Brain microvascular endothelial cell (primary cell): Measurements from ENCODE around the gene RBMS3.

ENCODE experiments used
- DNase-seq: peaks from one replicate; pipeline ENCODE4 v3.0.0-alpha.2; 2020
- H3K27ac ChIP-seq: fragments of 250-450 bp; sonication (Bioruptor Pico); 2 replicates; pipeline ENCODE4 v1.5.1; 2020; ENCODE audit warnings: mild to moderate bottlenecking, moderate library complexity
- H3K27me3 ChIP-seq: fragments of 250-450 bp; sonication (Bioruptor Pico); replicated peaks from 2 replicates; pipeline ENCODE4 v1.5.1; 2020; ENCODE audit warnings: mild to moderate bottlenecking
- H3K36me3 ChIP-seq: fragments of 250-450 bp; sonication (Bioruptor Pico); replicated peaks from 2 replicates; pipeline ENCODE4 v1.5.1; 2020; ENCODE audit warnings: mild to moderate bottlenecking
- H3K4me3 ChIP-seq: 2 replicates; pipeline ENCODE4 v1.5.1; 2011; ENCODE audit warnings: low read depth, mild to moderate bottlenecking, control low read depth, low read length, moderate library complexity
- in situ Hi-C: cut with HindIII; loops from 2 replicates; pipeline ENCODE4 v1.10.0; 2017; ENCODE audit warnings: low sequenced_read_pairs, low pct_ligation_motif_present
- TF ChIP-seq, protein P1 (sequence below): IDR thresholded peaks from 2 replicates; pipeline ENCODE4 v1.5.1; 2011; ENCODE audit warnings: low read depth, mild to moderate bottlenecking, moderate library complexity, low read length, control low read depth, inconsistent platforms; ENCODE audit errors: missing control alignments

Gene RBMS3

DNA sequence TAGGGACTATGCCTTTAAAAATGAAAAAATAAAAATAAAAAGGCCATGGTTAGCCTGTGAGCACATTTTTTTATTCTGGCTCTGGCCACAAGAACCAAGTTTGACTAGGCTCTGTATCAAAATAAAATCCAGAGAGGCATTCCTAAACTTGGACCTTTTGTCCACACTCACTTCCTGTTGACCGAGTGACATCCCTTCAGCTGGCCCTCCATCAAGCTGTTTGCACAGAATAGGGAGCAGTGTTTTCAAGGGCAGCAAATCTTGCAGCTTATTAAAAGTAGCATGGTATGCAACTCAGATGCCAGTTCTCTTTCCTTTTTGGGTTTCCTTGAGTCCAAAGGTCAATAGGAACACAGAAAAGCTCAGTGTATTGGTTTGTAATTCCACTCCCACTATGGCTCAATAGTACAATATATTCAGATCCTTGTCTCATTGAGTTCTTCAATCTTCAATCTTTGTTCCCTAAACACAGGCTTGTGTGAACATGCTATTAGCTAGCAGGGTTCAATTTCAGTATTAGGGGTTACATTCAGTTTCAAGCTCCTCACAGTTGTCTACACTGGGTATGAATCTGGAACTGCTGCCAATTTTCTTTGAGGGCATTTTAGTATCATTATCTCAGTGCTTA, 244.5 kb downstream of the RBMS3 start:
- in situ Hi-C loops: no loop called here
- TF ChIP-seq, protein P1, sequence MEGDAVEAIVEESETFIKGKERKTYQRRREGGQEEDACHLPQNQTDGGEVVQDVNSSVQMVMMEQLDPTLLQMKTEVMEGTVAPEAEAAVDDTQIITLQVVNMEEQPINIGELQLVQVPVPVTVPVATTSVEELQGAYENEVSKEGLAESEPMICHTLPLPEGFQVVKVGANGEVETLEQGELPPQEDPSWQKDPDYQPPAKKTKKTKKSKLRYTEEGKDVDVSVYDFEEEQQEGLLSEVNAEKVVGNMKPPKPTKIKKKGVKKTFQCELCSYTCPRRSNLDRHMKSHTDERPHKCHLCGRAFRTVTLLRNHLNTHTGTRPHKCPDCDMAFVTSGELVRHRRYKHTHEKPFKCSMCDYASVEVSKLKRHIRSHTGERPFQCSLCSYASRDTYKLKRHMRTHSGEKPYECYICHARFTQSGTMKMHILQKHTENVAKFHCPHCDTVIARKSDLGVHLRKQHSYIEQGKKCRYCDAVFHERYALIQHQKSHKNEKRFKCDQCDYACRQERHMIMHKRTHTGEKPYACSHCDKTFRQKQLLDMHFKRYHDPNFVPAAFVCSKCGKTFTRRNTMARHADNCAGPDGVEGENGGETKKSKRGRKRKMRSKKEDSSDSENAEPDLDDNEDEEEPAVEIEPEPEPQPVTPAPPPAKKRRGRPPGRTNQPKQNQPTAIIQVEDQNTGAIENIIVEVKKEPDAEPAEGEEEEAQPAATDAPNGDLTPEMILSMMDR: no peak
- Histone ChIP-seq H3K27ac (peak overlapping the region; percentile 0), H3K36me3 (no peaks in the 10 kb centered on the region), H3K27me3 (no peaks in the 10 kb centered on the region), H3K4me3 (no peak overlapping the region)
- DNase-seq: peak; percentile 57

DNA sequence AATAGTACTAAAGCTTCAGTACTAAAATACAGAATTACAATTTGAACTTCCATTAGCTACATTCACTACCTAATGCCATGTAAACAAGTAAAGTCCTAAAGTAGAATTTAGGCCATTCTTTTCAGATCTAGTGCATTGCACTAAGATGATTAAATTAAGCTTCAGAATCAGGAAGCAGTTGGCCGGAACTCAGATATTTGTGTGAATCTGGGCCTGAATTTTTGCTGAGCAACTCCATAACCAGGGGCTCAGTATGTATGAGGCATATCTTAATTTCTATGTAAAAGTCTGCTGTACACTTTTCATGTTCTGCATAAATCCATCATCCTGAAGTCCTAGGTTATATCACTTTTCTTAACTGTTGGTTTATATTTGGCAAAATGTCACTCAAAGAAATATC, 246.4 kb downstream of the RBMS3 start:
- Histone ChIP-seq H3K27me3 (no peaks in the 10 kb centered on the region), H3K27ac (no peak overlapping the region), H3K36me3 (no peaks in the 10 kb centered on the region), H3K4me3 (no peak overlapping the region)
- in situ Hi-C loops: no loop called here
- TF ChIP-seq, protein P1: no peak
- no peak for DNase-seq

DNA sequence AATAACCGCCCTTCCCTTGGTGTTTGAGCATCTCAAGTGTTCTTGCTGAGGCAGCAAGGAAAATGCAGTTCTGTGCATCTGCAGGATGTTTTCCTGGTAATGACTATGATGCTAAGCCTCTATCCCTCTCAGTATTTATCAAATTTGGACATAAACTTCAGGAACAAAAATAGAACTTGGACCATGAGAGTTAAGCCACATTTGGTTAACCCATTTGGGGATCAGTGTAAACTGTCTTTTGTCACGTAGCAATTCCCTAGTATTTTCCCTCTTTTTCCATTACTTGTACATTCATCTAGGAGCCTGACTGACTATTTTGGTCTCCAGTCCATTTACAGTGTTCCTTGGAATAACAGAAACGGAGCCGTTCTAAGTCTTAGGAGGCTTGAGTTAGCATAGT, 250.8 kb downstream of the RBMS3 start:
- H3K36me3 ChIP-seq: no peaks in the 10 kb centered on the region
- H3K27me3 ChIP-seq: no peaks in the 10 kb centered on the region
- no peak for DNase-seq
- in situ Hi-C loops: no loop called here
- H3K27ac ChIP-seq: no peak overlapping the region
- no peak overlapping the region for H3K4me3 ChIP-seq
- TF ChIP-seq, protein P1: no peak

DNA sequence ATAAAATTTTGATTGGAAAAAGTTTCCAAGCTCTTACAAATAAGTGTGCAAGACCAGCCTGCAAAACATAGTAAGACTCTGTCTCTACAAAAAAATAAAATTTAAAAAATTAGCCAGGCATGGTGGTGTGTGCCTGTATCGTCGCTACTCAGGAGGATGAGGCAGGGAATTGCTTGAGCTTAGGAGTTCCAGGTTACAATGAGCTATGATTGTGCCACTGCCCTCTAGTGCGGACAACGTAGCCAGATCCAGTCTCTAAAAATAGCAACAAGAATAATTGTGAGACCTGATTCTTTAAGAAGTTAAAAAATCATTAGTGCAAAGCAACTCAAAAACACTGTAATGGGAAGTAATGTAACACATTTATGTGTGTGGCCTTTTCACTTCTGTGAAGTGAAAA, 251.6 kb downstream of the RBMS3 start:
- in situ Hi-C loops: no loop called here
- no peak overlapping the region for H3K4me3 ChIP-seq
- no peak for DNase-seq

DNA sequence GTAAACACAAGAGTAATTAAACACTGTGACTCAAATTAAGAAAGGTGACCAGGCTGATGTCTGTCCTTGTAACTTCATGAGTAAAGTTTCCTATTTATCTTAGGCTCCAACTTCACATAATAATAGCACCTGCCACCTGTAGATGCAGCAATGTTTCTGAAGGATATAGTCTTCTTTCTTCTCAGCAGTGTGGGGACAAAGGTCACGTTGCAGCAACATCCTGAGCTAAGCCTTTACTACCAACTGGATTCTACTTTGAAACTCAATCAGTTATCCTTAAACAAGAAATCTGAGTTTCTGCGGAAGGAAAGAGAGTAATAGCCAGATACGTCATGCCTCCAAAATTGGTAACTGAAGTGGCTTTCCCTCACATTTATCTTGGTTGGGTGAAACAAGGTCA, 253.1 kb downstream of the RBMS3 start:
- no peaks in the 10 kb centered on the region for H3K36me3 ChIP-seq
- H3K27me3 ChIP-seq: no peaks in the 10 kb centered on the region
- no peak overlapping the region for H3K4me3 ChIP-seq
- in situ Hi-C loops: no loop called here
- TF ChIP-seq, protein P1: no peak
- no peak overlapping the region for H3K27ac ChIP-seq
- no peak for DNase-seq

More for the DNA sequence above, 251.6 kb downstream of the RBMS3 start:
- TF ChIP-seq, protein P1: peak; percentile 3
- Histone ChIP-seq H3K27me3 (no peaks in the 10 kb centered on the region), H3K27ac (no peak overlapping the region), H3K36me3 (no peaks in the 10 kb centered on the region)

DNA sequence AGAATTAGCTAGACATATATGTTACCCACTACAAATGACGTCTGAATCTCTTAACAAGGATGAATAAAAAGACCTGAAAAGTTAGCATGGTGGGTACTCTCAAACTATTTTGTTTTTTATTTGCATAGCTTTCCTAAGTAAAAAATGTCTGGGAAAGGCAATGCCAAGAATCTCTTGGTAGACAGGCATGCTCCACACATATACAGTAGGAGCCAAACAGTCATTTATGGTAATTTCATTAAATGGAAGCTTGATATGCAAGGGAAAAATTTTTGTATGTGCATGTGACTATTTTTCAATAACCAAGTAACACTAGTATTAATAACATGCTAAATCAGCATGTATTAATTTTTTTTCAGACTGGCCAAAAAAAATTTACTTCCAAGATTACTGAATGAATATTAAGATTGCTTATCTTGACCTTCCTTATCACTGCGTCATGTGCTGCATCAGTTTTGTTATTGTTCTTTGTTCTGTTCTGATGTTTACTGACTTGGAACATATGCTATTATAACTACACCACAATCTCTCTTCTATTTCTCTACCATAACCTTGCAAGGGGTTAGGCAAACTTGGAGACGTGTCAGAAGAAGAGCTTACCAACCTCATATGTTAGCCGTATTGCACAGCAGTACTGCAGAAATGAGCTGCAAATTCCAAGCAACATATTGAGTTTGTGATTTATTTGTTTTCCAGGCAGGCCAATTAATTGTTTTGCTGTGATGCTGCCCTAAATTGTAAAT, 255.3 kb downstream of the RBMS3 start:
- in situ Hi-C loops: no loop called here
- H3K27ac ChIP-seq: no peak overlapping the region
- DNase-seq: no peak

More for the DNA sequence above, 255.3 kb downstream of the RBMS3 start:
- no peak overlapping the region for H3K4me3 ChIP-seq
- H3K27me3 ChIP-seq: no peaks in the 10 kb centered on the region
- TF ChIP-seq, protein P1: no peak
- H3K36me3 ChIP-seq: no peaks in the 10 kb centered on the region
